Mononuclear cell (primary cell): ENCODE measurements around the gene CISTR. TPM values are rescaled to one million over a fixed set of nuclear protein-coding genes. Genes with fewer than 3 reads are reported as not detected.
"Not testable (repeated sequence)": the region's sequence is repeated elsewhere in the genome, so short reads cannot be mapped to it uniquely, and the experiment has no call there.

ENCODE experiments used
- H3K27me3 ChIP-seq: 2 replicates; pipeline ENCODE4 v1.6.0; 2011; ENCODE audit warnings: low read length, control low read depth; ENCODE audit not compliant: insufficient read depth
- H3K4me1 ChIP-seq: 2 replicates; pipeline ENCODE4 v1.5.1; 2011; ENCODE audit warnings: mild to moderate bottlenecking, low read length, control low read depth; ENCODE audit not compliant: insufficient read depth
- H3K4me3 ChIP-seq: 2 replicates; pipeline ENCODE4 v1.5.1; 2011; ENCODE audit warnings: mild to moderate bottlenecking, low read length, moderate library complexity
- H3K9me3 ChIP-seq: 2 replicates; pipeline ENCODE4 v1.5.1; 2011; ENCODE audit warnings: low read depth, mild to moderate bottlenecking, control low read depth, low read length
- total RNA-seq: library from RNA; depleted of rRNA; stranded (reverse); fragments of >200 nt; gene quantifications from one replicate; pipeline ENCODE4 v1.2.3, GENCODE V29; 2012

CISTR gene
- total RNA-seq, 1 donor, result not detected

DNA sequence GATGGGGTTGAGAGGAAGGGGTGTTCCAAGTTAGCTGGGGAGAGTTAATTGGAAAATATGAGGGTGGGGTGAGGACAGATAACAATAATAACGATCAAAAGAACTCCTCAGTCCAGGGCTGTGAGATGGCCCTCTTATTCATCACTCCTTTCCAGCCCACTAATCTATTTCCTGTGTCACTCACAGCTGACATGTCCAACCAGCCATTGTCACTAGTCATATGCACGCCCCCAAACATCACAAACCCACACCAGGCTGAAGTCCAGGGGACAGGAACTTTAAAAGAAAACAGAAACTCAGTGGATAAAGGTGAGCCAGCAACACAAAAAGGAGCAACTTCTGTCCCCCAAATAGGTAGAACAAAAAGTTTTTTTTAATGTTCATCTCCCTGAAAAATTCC lies 25.4 kb downstream of the CISTR start:
- no peaks in the 10 kb centered on the region for H3K9me3 ChIP-seq
- no peak overlapping the region for H3K4me3 ChIP-seq

DNA sequence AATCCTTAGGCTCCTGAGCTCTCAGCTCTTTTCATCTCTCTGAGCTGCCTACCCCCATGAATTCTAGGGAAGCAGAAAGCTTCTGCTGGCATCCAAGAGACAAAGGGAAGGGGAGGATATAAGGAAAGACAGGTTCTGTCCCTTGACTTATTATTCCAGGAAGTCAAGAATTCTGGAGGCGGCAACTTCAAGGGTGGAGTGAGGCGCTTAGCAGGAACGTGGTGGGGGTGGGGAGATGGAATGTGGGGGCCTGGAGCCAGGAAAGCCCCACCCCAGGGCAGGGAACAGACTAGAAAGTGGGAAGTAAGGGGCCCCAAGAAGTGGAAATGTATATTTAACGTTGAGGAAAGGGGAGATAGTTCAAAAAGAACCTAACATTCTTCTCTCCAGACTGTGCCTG lies 26.0 kb downstream of the CISTR start:
- H3K9me3 ChIP-seq, result no peaks in the 10 kb centered on the region
- peaks cover 19% of the 10 kb centered on the region for H3K4me1 ChIP-seq
- no peak overlapping the region for H3K4me3 ChIP-seq
- H3K27me3 ChIP-seq, result no peaks in the 10 kb centered on the region

More for the DNA sequence above, 25.4 kb downstream of the CISTR start:
- Histone ChIP-seq H3K4me1 (peaks cover 19% of the 10 kb centered on the region), H3K27me3 (no peaks in the 10 kb centered on the region)

DNA sequence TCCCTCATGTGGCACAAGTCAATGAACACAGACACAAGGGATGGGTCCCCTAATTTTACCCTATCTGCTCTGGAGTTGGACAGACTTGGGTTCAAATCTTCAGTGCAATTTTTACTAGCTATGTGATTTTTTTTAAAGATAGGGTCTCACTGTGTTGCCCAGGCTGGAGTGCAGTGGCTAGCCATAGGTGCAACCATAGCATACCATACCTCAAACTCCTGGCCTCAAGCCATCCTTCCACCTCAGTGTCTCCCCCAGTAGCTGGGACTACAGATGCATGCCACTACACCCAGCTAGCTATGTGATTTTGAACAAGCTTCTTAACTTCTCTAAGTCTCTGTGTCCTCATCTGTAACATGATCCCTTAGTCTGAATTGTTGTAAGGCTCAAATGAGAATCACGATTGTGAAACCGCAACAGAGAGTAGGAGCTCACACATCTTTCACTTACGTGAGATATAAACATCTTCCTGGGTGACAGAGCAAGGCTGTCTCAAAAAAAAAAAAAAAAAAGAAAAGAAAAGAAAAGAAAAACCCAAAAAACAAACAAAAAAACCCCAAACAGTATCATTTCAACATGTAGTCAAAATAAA lies 29.2 kb downstream of the CISTR start:
- Histone ChIP-seq H3K4me3 (no peak overlapping the region), H3K4me1 (peaks cover 13% of the 10 kb centered on the region), H3K9me3 (no peaks in the 10 kb centered on the region), H3K27me3 (no peaks in the 10 kb centered on the region)

- H3K4me3 ChIP-seq, result no peak overlapping the region
- H3K4me1 ChIP-seq, result peaks cover 2% of the 10 kb centered on the region
- H3K27me3 ChIP-seq, result no peaks in the 10 kb centered on the region
- H3K9me3 ChIP-seq, result no peaks in the 10 kb centered on the region
Observed at GRCh38 chr12:53720946-53721345, 30.8 kb downstream of the CISTR start.

DNA sequence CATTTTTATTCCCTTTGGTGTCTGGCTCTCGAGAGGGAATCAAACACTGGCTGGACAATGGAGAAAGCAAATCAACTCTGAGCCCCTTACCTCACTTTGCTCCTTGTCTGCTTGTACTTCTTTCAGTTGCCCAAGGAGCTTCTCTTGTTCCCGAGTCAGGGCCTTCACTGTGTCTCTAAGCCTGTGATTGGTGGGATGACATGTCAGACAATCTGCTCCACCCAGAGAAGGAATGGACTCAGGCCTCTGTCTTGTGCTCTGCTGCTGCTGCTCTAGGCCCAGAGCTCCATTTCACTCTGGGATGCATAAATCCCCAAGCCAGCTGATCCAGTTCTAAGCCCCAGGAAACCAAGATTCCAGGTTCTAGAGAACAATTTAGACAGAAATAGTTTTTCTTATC lies 32.1 kb downstream of the CISTR start:
- H3K4me1 ChIP-seq, result no peaks in the 10 kb centered on the region
- H3K4me3 ChIP-seq, result no peak overlapping the region
- no peaks in the 10 kb centered on the region for H3K27me3 ChIP-seq
- H3K9me3 ChIP-seq, result no peaks in the 10 kb centered on the region

DNA sequence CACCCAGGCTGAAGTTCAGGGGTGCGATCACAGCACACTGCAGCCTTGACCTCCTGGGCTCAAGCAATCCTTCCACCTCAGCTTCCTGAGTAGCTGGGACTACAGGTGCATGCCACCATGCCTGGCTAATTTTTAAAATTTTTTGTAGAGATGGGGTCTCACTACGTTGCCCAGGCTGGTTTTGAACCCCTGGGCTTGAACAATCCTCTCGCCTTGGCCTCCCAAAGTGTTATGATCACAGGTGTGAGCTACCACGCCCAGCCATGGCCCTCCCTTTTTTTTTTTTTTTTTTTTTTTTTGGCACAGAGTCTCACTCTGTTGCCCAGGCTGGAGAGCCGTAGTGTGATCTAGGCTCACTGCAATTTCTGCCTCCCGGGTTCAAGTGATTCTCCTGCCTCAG lies 33.2 kb downstream of the CISTR start:
- H3K27me3 ChIP-seq, H3K9me3 ChIP-seq, H3K4me1 ChIP-seq, H3K4me3 ChIP-seq: not testable (repeated sequence)

DNA sequence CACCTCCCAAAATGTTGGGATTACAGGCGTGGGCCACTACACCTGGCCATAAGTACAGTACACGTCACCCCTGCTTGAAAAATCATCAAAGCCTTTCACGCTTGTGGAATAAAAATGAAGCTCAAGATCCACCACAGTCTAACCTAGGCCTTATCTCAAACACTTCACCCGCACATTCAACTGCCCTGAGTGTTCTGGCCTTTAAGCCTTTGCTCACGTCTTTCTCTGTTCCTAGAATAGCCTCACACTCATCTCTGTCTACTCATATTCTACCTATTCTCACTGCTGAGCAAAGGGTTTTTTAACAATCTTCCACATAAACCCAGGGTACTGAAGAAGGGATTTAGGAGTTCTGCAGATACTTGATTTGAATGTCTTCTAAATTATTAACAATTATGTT lies 34.5 kb downstream of the CISTR start:
- no peaks in the 10 kb centered on the region for H3K9me3 ChIP-seq
- no peak overlapping the region for H3K4me3 ChIP-seq
- H3K27me3 ChIP-seq, result no peaks in the 10 kb centered on the region
- no peaks in the 10 kb centered on the region for H3K4me1 ChIP-seq

DNA sequence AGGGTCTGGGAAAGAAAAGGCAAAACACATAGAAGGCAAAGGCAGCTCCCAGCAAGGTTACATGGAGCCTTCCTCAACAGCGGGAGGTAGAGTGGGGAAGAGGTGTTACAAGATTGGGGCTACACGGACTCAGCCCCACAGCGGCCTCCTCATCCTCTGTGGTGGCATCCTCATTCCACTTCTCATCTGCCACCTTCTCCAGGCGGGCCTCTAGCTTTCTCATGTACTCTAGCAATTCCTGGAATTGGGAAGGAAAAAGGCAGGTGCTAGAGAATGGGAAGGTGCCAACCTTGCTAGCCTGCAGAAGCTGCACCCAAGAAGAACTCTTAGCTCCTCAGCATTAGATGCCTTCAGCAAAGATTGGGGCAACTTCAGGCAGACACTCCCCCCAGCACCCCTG lies 37.8 kb downstream of the CISTR start:
- no peaks in the 10 kb centered on the region for H3K9me3 ChIP-seq
- H3K4me1 ChIP-seq, result no peaks in the 10 kb centered on the region
- H3K4me3 ChIP-seq, result no peak overlapping the region
- no peaks in the 10 kb centered on the region for H3K27me3 ChIP-seq

DNA sequence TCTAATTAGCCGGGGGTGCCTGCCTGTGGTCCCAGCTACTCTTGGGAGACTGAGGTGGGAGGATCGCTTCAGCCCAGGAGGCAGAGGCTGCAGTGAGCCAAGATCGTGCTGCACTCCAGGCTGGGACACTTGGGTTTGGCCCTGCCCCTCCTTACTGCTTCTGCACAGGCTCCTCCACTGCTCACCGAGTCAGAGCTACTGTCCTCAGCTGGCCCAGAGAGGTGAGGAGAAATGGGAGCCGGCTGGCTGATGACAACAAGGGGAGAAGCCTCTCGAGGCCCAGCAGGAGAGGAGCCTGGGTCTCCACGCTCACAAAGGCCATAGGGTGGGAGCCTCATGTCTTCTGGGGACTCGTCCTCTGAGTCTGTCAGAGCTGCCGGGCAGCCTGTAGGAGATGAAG lies 38.3 kb downstream of the CISTR start:
- Histone ChIP-seq H3K27me3 (no peaks in the 10 kb centered on the region), H3K4me1 (no peaks in the 10 kb centered on the region), H3K4me3 (no peak overlapping the region), H3K9me3 (no peaks in the 10 kb centered on the region)

- H3K4me3 ChIP-seq, result no peak overlapping the region
- H3K9me3 ChIP-seq, result no peaks in the 10 kb centered on the region
- H3K4me1 ChIP-seq, result no peaks in the 10 kb centered on the region
- H3K27me3 ChIP-seq, result peaks cover 2% of the 10 kb centered on the region
Observed at GRCh38 chr12:53712059-53712643, 39.6 kb downstream of the CISTR start.

GRCh38 chr12:53710091-53710490 lies 41.7 kb downstream of the CISTR start:
- Histone ChIP-seq H3K4me3 (no peak overlapping the region), H3K4me1 (no peaks in the 10 kb centered on the region), H3K27me3 (peaks cover 7% of the 10 kb centered on the region), H3K9me3 (no peaks in the 10 kb centered on the region)

DNA sequence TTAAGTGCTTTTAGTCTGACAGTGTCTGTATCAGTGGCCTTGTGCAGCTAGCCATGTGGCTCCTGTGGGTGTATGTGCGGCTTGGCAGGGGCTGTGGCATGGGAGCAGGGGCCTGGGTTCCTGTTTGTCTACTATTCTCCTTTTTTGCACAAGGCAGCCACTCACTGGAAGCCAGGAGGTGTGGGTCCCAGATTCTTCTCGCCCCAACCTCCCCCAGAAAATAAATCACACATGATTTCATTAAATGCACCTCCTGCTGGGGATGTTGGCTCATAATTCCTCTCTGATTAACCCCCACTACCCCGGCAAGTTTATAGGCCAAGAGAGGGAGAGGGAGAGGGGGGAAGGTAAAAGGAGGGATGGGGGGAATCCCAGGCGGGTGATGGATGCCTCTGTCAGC lies 42.1 kb downstream of the CISTR start:
- Histone ChIP-seq H3K9me3 (no peaks in the 10 kb centered on the region), H3K4me1 (no peaks in the 10 kb centered on the region), H3K4me3 (no peak overlapping the region), H3K27me3 (peaks cover 7% of the 10 kb centered on the region)

DNA sequence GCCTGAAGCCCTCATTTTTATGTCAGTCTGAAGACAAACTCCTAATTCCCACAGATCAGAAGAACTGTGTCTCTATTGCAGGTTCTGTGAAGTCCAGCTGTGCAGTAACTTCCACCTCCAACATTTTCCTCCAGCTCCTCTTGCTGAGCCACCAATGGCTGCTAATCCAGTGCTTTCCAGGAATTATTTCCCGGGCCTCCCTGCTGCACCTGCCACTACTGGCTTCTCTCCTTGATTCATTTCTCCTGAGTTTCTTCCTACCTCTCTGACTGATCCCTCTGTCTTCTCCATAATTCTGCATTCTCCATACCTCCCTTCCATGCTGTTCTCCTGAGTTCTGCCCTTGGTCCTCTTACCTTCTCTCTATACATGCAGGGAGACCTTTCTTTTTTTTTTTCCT lies 45.7 kb downstream of the CISTR start:
- Histone ChIP-seq H3K27me3 (peaks cover 38% of the 10 kb centered on the region), H3K9me3 (no peaks in the 10 kb centered on the region), H3K4me1 (no peaks in the 10 kb centered on the region), H3K4me3 (no peak overlapping the region)

DNA sequence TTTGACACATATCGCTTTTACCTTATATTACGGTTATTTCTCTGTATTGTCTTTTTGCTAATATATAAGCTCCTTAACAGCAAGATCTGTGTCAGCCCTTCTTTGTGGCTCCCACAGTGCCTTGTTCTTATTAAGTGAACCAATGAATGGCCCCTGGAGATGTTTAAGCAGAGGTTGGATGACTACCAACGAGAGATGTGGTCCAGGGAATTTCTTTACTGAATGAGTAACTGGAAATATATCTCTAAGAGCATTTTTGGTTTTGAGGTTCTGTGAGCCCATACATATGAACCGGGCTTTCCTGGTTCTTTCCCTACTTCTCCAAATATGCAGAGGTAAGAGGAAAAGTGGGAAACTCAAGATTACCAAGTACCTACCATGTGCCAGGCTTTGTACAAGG lies 48.0 kb downstream of the CISTR start:
- Histone ChIP-seq H3K4me3 (no peak overlapping the region), H3K27me3 (peaks cover 59% of the 10 kb centered on the region), H3K4me1 (no peaks in the 10 kb centered on the region)

GRCh38 chr12:53701518-53702264 lies 50.1 kb downstream of the CISTR start:
- Histone ChIP-seq H3K9me3 (no peaks in the 10 kb centered on the region), H3K4me3 (no peak overlapping the region), H3K27me3 (peaks cover 73% of the 10 kb centered on the region), H3K4me1 (peaks cover 2% of the 10 kb centered on the region)

More for the DNA sequence above, 48.0 kb downstream of the CISTR start:
- no peaks in the 10 kb centered on the region for H3K9me3 ChIP-seq

DNA sequence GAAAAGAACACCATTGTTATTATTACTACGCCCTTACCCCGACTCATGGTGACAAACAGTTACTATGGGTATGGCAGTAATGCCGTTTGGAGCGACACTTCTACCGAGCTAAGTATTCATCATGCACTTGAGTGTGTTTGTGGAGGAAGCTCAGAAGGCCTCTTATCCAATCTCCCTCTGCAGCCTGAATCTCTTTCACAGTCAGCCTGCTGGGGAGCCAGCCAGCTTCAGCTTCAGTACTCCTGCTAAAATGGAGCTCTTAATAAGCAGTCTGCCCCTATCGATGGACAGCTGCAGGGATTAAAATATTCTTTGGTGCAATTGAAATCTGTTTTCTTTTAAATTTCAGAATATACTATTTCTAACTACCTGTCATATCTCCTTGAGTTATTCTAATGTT lies 51.2 kb downstream of the CISTR start:
- Histone ChIP-seq H3K9me3 (no peaks in the 10 kb centered on the region), H3K4me3 (no peak overlapping the region)

More for the DNA sequence above, 51.2 kb downstream of the CISTR start:
- H3K4me1 ChIP-seq, result peaks cover 13% of the 10 kb centered on the region
- H3K27me3 ChIP-seq, result peaks cover 80% of the 10 kb centered on the region
